Activated B cell treated with CpG ODN at 0.5 μM for 24 hours (primary cell): ENCODE data around the gene PNPLA7. TPM values are rescaled to one million over a fixed set of nuclear protein-coding genes. Genes with fewer than 3 reads are reported as not detected.
A peak's percentile ranks its signal among the peaks of the same experiment; 100 is the strongest.
"Not testable (repeated sequence)": the region's sequence is repeated elsewhere in the genome, so short reads cannot be mapped to it uniquely, and the experiment has no call there.

Source experiments
- ATAC-seq: fragments of 200-7000 bp; cut with Tn5 transposase; one replicate; pipeline ENCODE4 v1.10.0; 2021; ENCODE audit warnings: low read depth, mild to moderate bottlenecking, moderate library complexity
- CTCF ChIA-PET: fragments of 350-600 bp; sonication (Branson Sonifier 250); formaldehyde crosslinking; loops from one replicate; lab custom pipeline; 2021; ENCODE audit warnings: antibody characterized with exemption; lab: Charles Lee
- POLR2A ChIA-PET: fragments of 350-600 bp; sonication (Branson Sonifier 250); formaldehyde crosslinking; loops from one replicate; lab custom pipeline; 2021; ENCODE audit warnings: antibody characterized with exemption; lab: Charles Lee
- DNase-seq: peaks from one replicate; pipeline ENCODE4 v3.0.0; 2022
- H3K27ac Mint-ChIP-seq: one replicate; pipeline ENCODE4 v1.8.0; 2020; ENCODE audit warnings: mixed read lengths
- H3K27me3 Mint-ChIP-seq: one replicate; pipeline ENCODE4 v1.8.0; 2021; ENCODE audit warnings: mixed read lengths
- H3K36me3 Mint-ChIP-seq: one replicate; pipeline ENCODE4 v1.8.0; 2021; ENCODE audit warnings: low read depth, mixed read lengths
- H3K4me1 Mint-ChIP-seq: one replicate; pipeline ENCODE4 v1.8.0; 2021; ENCODE audit warnings: mixed read lengths
- H3K4me3 Mint-ChIP-seq: one replicate; pipeline ENCODE4 v1.8.0; 2020; ENCODE audit warnings: mild to moderate bottlenecking, mixed read lengths
- H3K9me3 Mint-ChIP-seq: one replicate; pipeline ENCODE4 v1.8.0; 2020; ENCODE audit warnings: mixed read lengths
- CTCF ChIP-seq: fragments of 200-600 bp; IDR thresholded peaks from one replicate; pipeline ENCODE4 v1.8.0; 2022; ENCODE audit warnings: antibody characterized with exemption, mild to moderate bottlenecking
- intact Hi-C: fragments of 100-400 bp; cut with micrococcal nuclease; formaldehyde crosslinking; loops from one replicate; pipeline ENCODE4 v1.15.1; 2024
- total RNA-seq: library from RNA; stranded (reverse); gene quantifications from 2 replicates; pipeline ENCODE4 v1.2.3, GENCODE V29; 2022

Gene PNPLA7
- total RNA-seq, 1 donor from 2014 or later: 5.5 TPM

- H3K9me3 Mint-ChIP-seq: peaks cover 5% of the 10 kb centered on the region
- peaks cover 37% of the 10 kb centered on the region for H3K4me1 Mint-ChIP-seq
- no peak overlapping the region for H3K4me3 Mint-ChIP-seq
- H3K27ac Mint-ChIP-seq: peak overlapping the region; percentile 32
- ChIA-PET POLR2A (interaction anchor here (0.6 to 2.2 kb wide), 3 partner anchors 16 to 312 kb away, joined by 3 to 12 read pairs (median 6); partner anchors contain the start of genes MRPL41 and PNPLA7), CTCF (interaction anchor here (0.6 to 1.1 kb wide), 3 partner anchors 17 to 76 kb away, joined by 3 to 5 read pairs (median 4); partner anchors contain the start of genes MRPL41 and NSMF)
- no peaks in the 10 kb centered on the region for H3K27me3 Mint-ChIP-seq
- TF ChIP-seq CTCF: no peak
- intact Hi-C loops: loop anchor here (2.0 kb wide), 1 partner anchor 16 kb away; the partner anchor contains the start of genes MRPL41 and PNPLA7
- H3K36me3 Mint-ChIP-seq: peaks cover 6% of the 10 kb centered on the region
- no peak for DNase-seq
- no peak for ATAC-seq
These were observed 15.1 kb downstream of the PNPLA7 start for GRCh38 chr9:137535120-137535428.

GRCh38 chr9:137534256-137535119 is 15.7 kb downstream of the PNPLA7 start:
- ATAC-seq (peak; percentile 74), DNase-seq (no peak)
- ChIA-PET POLR2A (interaction anchor here (0.6 to 2.2 kb wide), 3 partner anchors 17 to 312 kb away, joined by 3 to 12 read pairs (median 6); partner anchors contain the start of genes MRPL41 and PNPLA7), CTCF (interaction anchor here (0.6 to 1.1 kb wide), 3 partner anchors 18 to 75 kb away, joined by 3 to 5 read pairs (median 4); partner anchors contain the start of genes MRPL41 and NSMF)
- H3K4me1 Mint-ChIP-seq: peaks cover 37% of the 10 kb centered on the region
- H3K27ac Mint-ChIP-seq: peak overlapping the region; percentile 32
- intact Hi-C loops: loop anchor here (2.0 to 5.0 kb wide), 2 partner anchors 16 to 112 kb away; partner anchors contain the start of genes EXD3, MRPL41, NOXA1 and PNPLA7
- peaks cover 5% of the 10 kb centered on the region for H3K9me3 Mint-ChIP-seq
- TF ChIP-seq CTCF: no peak
- H3K36me3 Mint-ChIP-seq: peaks cover 4% of the 10 kb centered on the region
- no peaks in the 10 kb centered on the region for H3K27me3 Mint-ChIP-seq
- no peak overlapping the region for H3K4me3 Mint-ChIP-seq

GRCh38 chr9:137532891-137533468 is 17.2 kb downstream of the PNPLA7 start:
- H3K4me3 Mint-ChIP-seq, ATAC-seq, CTCF ChIA-PET, POLR2A ChIA-PET, H3K36me3 Mint-ChIP-seq, DNase-seq, H3K9me3 Mint-ChIP-seq, H3K27ac Mint-ChIP-seq, H3K27me3 Mint-ChIP-seq: not testable (repeated sequence)
- intact Hi-C loops: loop anchor here (5.0 kb wide), 1 partner anchor 111 kb away; the partner anchor contains the start of genes EXD3 and NOXA1
- H3K4me1 Mint-ChIP-seq: peaks cover 37% of the 10 kb centered on the region

GRCh38 chr9:137531099-137531765 is 19.0 kb downstream of the PNPLA7 start:
- ATAC-seq: no peak
- Mint-ChIP-seq H3K36me3 (peaks cover under 1% of the 10 kb centered on the region), H3K4me1 (peaks cover 23% of the 10 kb centered on the region), H3K27ac (no peak overlapping the region), H3K4me3 (no peak overlapping the region), H3K9me3 (peaks cover 2% of the 10 kb centered on the region), H3K27me3 (no peaks in the 10 kb centered on the region)
- ChIA-PET POLR2A (no interaction called here), CTCF (interaction anchor here (1.4 kb wide), 1 partner anchor 229 kb away, joined by 3 read pairs; the partner anchor contains the start of gene NRARP)
- intact Hi-C loops: loop anchor here (5.0 kb wide), 1 partner anchor 109 kb away; the partner anchor contains the start of genes EXD3 and NOXA1
- TF ChIP-seq CTCF: no peak
- no peak for DNase-seq

GRCh38 chr9:137530331-137530730 is 19.9 kb downstream of the PNPLA7 start:
- intact Hi-C loops: loop anchor here (5.0 kb wide), 1 partner anchor 108 kb away; the partner anchor contains the start of genes EXD3 and NOXA1
- CTCF ChIA-PET: interaction anchor here (1.4 kb wide), 1 partner anchor 228 kb away, joined by 3 read pairs; the partner anchor contains the start of gene NRARP

More at GRCh38 chr9:137530331-137530730, 19.9 kb downstream of the PNPLA7 start:
- POLR2A ChIA-PET: no interaction called here
- Mint-ChIP-seq H3K36me3 (no peaks in the 10 kb centered on the region), H3K27ac (no peak overlapping the region), H3K4me1 (peaks cover 21% of the 10 kb centered on the region), H3K27me3 (no peaks in the 10 kb centered on the region), H3K9me3 (no peaks in the 10 kb centered on the region), H3K4me3 (no peak overlapping the region)
- TF ChIP-seq CTCF: no peak
- DNase-seq (no peak), ATAC-seq (no peak)
